GM18520 (cell line): ENCODE data around the gene POU5F1.

Source experiments
- ATAC-seq: cut with Tn5 transposase; IDR thresholded peaks from one replicate; pipeline ENCODE4 v1.9.1; 2021; ENCODE audit not compliant: unreplicated experiment

POU5F1 gene

GRCh38 chr6:31144296-31144969, 26.0 kb downstream of the POU5F1 start:
- ATAC-seq, result no peak

- ATAC-seq, result no peak
Measured at GRCh38 chr6:31143148-31143547, 27.3 kb downstream of the POU5F1 start.

- ATAC-seq, result no peak
Measured at GRCh38 chr6:31142361-31142761, 28.1 kb downstream of the POU5F1 start.

GRCh38 chr6:31140643-31141042, 29.8 kb downstream of the POU5F1 start:
- ATAC-seq, result no peak

- ATAC-seq, result no peak
Measured at GRCh38 chr6:31139599-31139998, 30.9 kb downstream of the POU5F1 start.

GRCh38 chr6:31138982-31139381, 31.5 kb downstream of the POU5F1 start, which contains the start of gene PSORS1C2:
PSORS1C2 (minus strand) TSS chr6:31139066; CDS start chr6:31139026, 40 bp downstream.
- ATAC-seq, result no peak

GRCh38 chr6:31135710-31136109, 34.8 kb downstream of the POU5F1 start:
- ATAC-seq, result no peak

GRCh38 chr6:31132806-31133205, 37.7 kb downstream of the POU5F1 start:
- no peak for ATAC-seq

GRCh38 chr6:31131595-31131994, 38.9 kb downstream of the POU5F1 start:
- ATAC-seq, result no peak

- ATAC-seq, result no peak
Measured at GRCh38 chr6:31130751-31131150, 39.7 kb downstream of the POU5F1 start.

GRCh38 chr6:31129130-31129529, 41.4 kb downstream of the POU5F1 start:
- no peak for ATAC-seq

GRCh38 chr6:31128093-31128676, 42.3 kb downstream of the POU5F1 start:
- ATAC-seq, result no peak

- no peak for ATAC-seq
Measured at GRCh38 chr6:31126396-31127175, 43.9 kb downstream of the POU5F1 start.

GRCh38 chr6:31125586-31126363, 44.7 kb downstream of the POU5F1 start:
- no peak for ATAC-seq

GRCh38 chr6:31125162-31125561, 45.3 kb downstream of the POU5F1 start:
- ATAC-seq, result no peak

- ATAC-seq, result no peak
Measured at GRCh38 chr6:31122791-31123706, 47.4 kb downstream of the POU5F1 start.

GRCh38 chr6:31121131-31121790, 49.2 kb downstream of the POU5F1 start:
- no peak for ATAC-seq

GRCh38 chr6:31120151-31120915, 50.1 kb downstream of the POU5F1 start, which contains the start of gene CDSN:
CDSN (minus strand) TSS chr6:31120446; CDS start chr6:31120419, 27 bp downstream.
- no peak for ATAC-seq

GRCh38 chr6:31118178-31118577, 52.3 kb downstream of the POU5F1 start:
- no peak for ATAC-seq
